GM12874 (cell line): ENCODE data around the gene JAZF1.

Source experiments
- CTCF ChIP-seq: IDR thresholded peaks from 2 replicates; pipeline ENCODE4 v1.5.1; 2011; ENCODE audit warnings: low read depth, mild to moderate bottlenecking, control low read depth, low read length, moderate library complexity; ENCODE audit not compliant: insufficient read depth

Gene JAZF1

GRCh38 chr7:28083164-28083997, 97.2 kb downstream of the JAZF1 start:
- TF ChIP-seq CTCF: no peak

DNA sequence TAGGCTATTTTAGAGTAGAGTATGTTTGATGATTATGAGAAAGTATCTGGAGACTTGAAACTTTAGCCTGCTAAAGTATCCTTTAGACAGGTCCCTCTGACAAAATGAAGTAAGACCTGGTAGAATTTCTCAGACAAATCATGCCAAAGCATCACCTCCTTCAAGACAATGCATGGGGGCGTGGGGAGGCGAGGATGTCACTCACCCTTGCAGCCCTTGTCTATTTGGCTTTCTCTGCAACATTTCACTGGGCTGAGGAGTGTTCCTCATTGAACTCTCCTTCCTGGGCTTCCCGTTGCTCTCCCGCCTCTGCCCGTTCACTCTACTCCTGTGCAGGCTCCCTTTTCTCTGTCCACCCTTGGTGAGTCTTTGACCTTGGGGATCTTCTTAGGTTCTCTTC, 98.5 kb downstream of the JAZF1 start:
- no peak for TF ChIP-seq CTCF

DNA sequence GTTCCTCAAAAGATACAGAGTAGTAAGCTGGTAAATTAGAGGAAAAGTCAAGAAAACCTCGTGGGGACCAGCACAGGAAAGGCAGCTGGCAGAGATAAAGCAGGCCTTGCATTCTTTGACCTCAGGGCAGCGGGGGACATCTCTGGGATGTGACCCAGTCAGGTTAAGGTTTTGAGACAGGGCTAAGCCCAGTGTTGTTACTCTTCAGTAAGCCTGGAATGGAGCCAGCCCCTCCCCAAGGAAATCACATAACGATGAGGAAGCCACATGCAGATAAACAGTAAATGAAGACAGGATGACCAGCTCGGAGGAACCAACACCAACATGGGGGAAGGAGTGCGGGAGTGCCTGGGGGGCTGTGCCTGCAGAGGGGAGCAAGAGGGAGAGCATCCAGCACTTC, 99.6 kb downstream of the JAZF1 start:
- no peak for TF ChIP-seq CTCF

DNA sequence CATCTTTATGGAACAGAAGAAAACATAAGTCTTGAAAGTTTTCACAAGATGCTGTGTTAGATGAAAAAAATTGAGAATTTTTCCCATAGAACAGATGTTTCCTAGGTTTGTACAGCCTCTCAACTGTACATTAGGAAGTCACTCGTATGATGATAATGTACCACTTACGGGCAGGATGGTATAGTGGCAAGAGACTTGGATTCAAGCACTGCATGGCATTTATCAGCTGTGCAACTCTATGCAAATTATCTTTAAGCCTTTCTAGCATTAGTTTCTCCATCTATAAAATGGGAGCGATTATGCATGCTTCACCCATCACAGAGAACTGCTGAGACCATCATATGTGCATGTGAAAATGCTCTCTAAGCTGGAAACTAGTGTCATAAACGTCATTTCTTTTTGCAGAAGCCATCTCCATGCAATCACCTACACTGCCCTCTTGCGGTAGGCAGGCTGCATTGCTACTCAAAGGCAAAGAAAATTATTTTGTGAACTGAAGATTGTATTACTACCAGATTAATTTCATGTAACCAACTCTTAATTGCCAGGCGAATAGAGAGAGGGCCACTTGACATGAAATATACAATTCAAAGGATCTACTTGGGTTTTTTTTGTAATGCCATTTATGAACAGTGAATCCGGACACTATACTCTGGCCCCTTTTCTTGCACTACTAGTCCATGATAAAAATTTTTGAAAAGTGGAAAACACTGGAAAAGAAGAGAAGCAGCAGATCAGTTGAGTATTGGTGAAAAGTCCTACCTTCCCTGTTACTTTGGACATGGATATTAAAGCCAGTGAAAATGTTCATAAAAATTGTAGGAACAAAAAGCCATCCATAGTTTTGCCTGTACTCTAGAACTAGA, 102.3 kb downstream of the JAZF1 start:
- peak; percentile 92 for TF ChIP-seq CTCF

DNA sequence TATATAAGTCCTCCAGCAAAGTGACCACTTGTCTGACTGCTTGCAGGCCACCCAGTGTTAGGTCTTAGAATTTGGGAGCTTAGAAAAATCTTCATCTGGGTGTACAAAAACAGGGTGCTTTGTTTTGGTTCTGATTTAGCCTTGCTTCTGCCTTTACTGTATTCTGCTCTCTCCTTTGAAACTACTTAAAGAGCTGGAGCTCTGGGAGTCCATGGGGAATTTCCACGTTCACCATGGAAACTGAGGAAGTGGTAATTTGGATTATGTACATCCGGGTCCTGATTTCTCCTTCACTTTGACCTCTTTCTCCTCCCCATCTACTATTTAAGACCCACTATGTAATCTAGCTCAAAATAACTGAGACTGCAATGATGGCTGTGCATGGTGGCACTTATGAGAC, 103.0 kb downstream of the JAZF1 start:
- TF ChIP-seq CTCF: no peak

DNA sequence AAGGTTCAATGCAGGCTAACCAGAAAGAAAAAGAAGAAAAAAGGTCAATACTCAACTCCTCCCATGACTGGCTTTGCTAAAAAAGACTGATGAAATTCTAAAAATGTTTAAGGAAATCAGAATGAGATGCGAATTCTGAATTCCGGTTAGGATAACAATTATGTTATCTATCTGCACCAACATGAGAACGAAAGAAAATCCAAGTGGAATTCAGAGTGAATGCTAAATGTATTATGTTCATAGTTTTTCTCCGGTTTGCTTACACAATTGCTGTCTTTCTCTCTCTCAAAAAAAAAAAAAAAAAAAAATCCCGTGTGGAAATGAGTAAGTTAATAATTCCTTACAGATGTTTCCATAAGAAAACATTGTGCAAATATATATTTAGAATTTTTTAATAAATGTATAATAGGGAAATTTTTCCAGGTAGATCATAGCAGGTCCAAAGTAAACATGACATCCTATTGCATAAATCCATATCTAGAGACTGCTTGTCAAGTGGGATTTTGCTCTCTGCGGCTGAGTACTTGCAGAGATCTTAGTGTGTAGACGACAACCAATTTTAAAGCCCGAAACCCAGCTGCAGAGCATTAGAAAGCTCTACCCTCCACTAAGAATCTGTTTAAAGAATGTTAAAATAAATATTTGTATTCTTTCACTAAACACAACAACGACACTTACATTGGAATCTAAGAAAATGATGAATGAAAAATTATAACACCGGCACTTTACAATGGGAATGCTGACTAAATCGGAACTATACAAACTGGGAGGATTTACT, 104.0 kb downstream of the JAZF1 start:
- TF ChIP-seq CTCF: no peak
